Prostate gland (tissue), 2 donors: ENCODE measurements around the gene PRR20C.

Source experiments
- CTCF ChIP-seq, 4 experiments: fragments of 200-600 bp in 2 of 4; fragments of 450-650 bp in 2 of 4; sonication (generic) in 2 of 4; IDR thresholded peaks; 1 replicate in 3 of 4; 2 replicates in 1 of 4; pipeline ENCODE4 v1.5.1; 2016 to 2019; ENCODE audit warnings: antibody characterized with exemption in 4 of 4, mild to moderate bottlenecking in 2 of 4, moderate library complexity in 2 of 4
- POLR2A ChIP-seq: fragments of 450-650 bp; IDR thresholded peaks from one replicate; pipeline ENCODE4 v1.6.1; 2016; ENCODE audit warnings: antibody characterized with exemption, mild to moderate bottlenecking

GRCh38 chr13:57137585-57137984 is 16.3 kb upstream of the PRR20C start:
- TF ChIP-seq CTCF (IDR thresholded peaks at IDR 0.05) (no peak), POLR2A (no peak)
